Activated CD4-positive, alpha-beta T cell treated with anti-CD3 and anti-CD28 coated beads, Interleukin-2, Interleukin-4, amounts not matched to agents 100 ng/mL and 50 ng/mL, durations not matched to agents 16 hours and 8 hours (primary cell): ENCODE results near the gene GNG7.
"Not testable (repeated sequence)": the region's sequence is repeated elsewhere in the genome, so short reads cannot be mapped to it uniquely, and the experiment has no call there.

ENCODE experiments used
- DNase-seq: peaks from one replicate; pipeline ENCODE4 v3.0.0-alpha.2; 2020; ENCODE audit warnings: low spot score

Gene GNG7

GRCh38 chr19:2675892-2676291 is 26.6 kb downstream of the GNG7 start:
- no peak for DNase-seq

- DNase-seq, result no peak
These were observed 32.3 kb downstream of the GNG7 start for GRCh38 chr19:2670217-2670616.

GRCh38 chr19:2668175-2668763 is 34.2 kb downstream of the GNG7 start:
- DNase-seq, result no peak

GRCh38 chr19:2667349-2667748 is 35.1 kb downstream of the GNG7 start:
- not testable (repeated sequence) for DNase-seq

- no peak for DNase-seq
These were observed 36.0 kb downstream of the GNG7 start for GRCh38 chr19:2666344-2666994.

GRCh38 chr19:2665103-2665502 is 37.4 kb downstream of the GNG7 start:
- DNase-seq, result no peak

- no peak for DNase-seq
These were observed 38.4 kb downstream of the GNG7 start for GRCh38 chr19:2663920-2664571.

- DNase-seq, result peak; percentile 8
These were observed 40.9 kb downstream of the GNG7 start for GRCh38 chr19:2661615-2662014.

- no peak for DNase-seq
These were observed 42.5 kb downstream of the GNG7 start for GRCh38 chr19:2659856-2660432.

GRCh38 chr19:2656533-2656932 is 46.0 kb downstream of the GNG7 start:
- no peak for DNase-seq

GRCh38 chr19:2653710-2654707 is 48.5 kb downstream of the GNG7 start:
- no peak for DNase-seq

GRCh38 chr19:2653218-2653617 is 49.3 kb downstream of the GNG7 start:
- no peak for DNase-seq

- DNase-seq, result no peak
These were observed 49.9 kb downstream of the GNG7 start for GRCh38 chr19:2652504-2653099.

GRCh38 chr19:2651002-2651733 is 51.3 kb downstream of the GNG7 start:
- not testable (repeated sequence) for DNase-seq

GRCh38 chr19:2650515-2650914 is 52.0 kb downstream of the GNG7 start:
- DNase-seq, result no peak

- peak; percentile 70 for DNase-seq
These were observed 54.0 kb downstream of the GNG7 start for GRCh38 chr19:2648528-2648937.

- DNase-seq, result no peak
These were observed 54.4 kb downstream of the GNG7 start for GRCh38 chr19:2648099-2648498.

- DNase-seq, result no peak
These were observed 55.5 kb downstream of the GNG7 start for GRCh38 chr19:2646866-2647535.

GRCh38 chr19:2645826-2646225 is 56.7 kb downstream of the GNG7 start:
- no peak for DNase-seq

- DNase-seq, result not testable (repeated sequence)
These were observed 59.3 kb downstream of the GNG7 start for GRCh38 chr19:2643123-2643737.
